ENCODE data around the gene FCSK. TPM values are rescaled to one million over a fixed set of nuclear protein-coding genes. Genes with fewer than 3 reads are reported as not detected.

The FCSK gene
- total RNA-seq, 3 donors from 2014 or later (not counting 1 experiment from before 2014, with no cell fraction given): 28.5 to 33.0 (median 29.6) TPM

DNA sequence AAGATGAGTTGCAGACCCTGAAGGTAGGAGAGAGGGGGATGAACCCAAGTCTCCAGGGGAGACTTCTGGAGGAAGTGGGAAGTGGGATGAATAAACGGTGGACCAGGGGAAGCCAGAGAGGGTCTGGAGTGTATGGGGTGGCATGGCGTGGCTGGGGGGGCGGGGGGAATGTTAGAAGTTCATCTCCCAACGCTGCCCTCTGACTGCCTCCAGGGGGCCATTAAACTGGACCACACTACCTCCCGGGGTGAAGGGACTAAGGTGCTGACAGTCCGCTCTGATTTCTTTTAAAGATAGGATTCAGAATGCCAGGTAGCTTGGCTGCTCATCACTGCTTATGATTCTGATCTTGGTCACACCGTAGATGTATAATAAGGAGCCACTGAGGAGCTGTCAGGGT lies 36.7 kb upstream of the FCSK start:
- no peaks in the 10 kb centered on the region for H3K36me3 Mint-ChIP-seq
- ATAC-seq (no peak), DNase-seq (no peak)
- Histone ChIP-seq H3K27me3 (ENCODE audit: control insufficient read depth, insufficient read depth, low read length) (no peaks in the 10 kb centered on the region), H3K36me3 (ENCODE audit: control insufficient read depth, insufficient read depth, low read length) (no peaks in the 10 kb centered on the region), H3K4me3 (ENCODE audit: low read length) (no peak overlapping the region), H3K9me3 (ENCODE audit: control insufficient read depth, insufficient read depth, low read length) (no peaks in the 10 kb centered on the region), H3K4me1 (ENCODE audit: control insufficient read depth, insufficient read depth, low read length) (peaks cover 15% of the 10 kb centered on the region), H3K27ac (ENCODE audit: low read length) (no peak overlapping the region)
- H3K4me1 Mint-ChIP-seq: peaks cover 10 to 29% of the 10 kb centered on the region in 2 donors
- no peaks in the 10 kb centered on the region for H3K27me3 Mint-ChIP-seq (ENCODE audit: low read depth in 2 of 2)
- intact Hi-C loops (cut with micrococcal nuclease): no loop called here
- no peak overlapping the region for H3K4me3 Mint-ChIP-seq
- H3K9me3 Mint-ChIP-seq: no peaks in the 10 kb centered on the region
- 85% methylated on average over 7 of the region's 7 CpGs for WGBS (ENCODE audit: insufficient coverage)
- TF ChIP-seq, protein P1, sequence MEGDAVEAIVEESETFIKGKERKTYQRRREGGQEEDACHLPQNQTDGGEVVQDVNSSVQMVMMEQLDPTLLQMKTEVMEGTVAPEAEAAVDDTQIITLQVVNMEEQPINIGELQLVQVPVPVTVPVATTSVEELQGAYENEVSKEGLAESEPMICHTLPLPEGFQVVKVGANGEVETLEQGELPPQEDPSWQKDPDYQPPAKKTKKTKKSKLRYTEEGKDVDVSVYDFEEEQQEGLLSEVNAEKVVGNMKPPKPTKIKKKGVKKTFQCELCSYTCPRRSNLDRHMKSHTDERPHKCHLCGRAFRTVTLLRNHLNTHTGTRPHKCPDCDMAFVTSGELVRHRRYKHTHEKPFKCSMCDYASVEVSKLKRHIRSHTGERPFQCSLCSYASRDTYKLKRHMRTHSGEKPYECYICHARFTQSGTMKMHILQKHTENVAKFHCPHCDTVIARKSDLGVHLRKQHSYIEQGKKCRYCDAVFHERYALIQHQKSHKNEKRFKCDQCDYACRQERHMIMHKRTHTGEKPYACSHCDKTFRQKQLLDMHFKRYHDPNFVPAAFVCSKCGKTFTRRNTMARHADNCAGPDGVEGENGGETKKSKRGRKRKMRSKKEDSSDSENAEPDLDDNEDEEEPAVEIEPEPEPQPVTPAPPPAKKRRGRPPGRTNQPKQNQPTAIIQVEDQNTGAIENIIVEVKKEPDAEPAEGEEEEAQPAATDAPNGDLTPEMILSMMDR (IDR thresholded peaks at IDR 0.05): no peak
- peak overlapping the region in 1 of 2 donors; percentile 54 for H3K27ac Mint-ChIP-seq

DNA sequence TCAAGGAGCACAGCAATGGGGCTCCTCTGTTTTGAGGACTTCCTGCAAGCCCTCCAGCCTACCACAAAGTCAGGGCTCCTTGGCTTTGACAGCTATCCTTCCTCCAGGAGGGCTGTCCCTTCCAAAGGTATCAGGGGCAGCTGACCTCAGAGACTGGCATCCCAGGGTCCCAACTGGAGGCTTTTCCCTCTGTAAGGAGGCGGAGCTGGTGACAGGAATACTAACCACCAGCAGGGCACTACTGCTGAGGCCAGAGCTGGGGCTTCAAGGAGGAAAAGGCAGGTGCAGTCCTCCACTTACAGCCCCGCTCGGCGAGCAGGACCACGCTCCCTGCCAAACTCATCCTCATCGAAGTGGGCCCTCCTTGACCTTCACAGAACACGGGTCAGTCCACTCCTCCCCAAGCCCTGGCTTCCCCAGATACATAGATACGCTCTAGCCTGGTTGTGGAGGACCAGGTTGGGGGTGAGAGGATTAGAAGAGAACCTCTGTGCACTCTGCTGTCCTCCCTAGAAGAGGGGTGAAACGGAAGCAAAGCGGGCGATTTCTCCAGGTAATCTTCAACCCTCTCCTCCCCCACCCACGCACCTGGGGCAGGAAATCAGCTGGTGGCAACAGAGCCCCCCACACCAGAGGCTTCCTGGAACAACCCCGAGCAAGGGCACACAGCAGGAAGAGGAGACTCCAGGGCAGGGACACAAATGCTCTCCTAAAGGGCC lies 36.0 kb upstream of the FCSK start:
- Histone ChIP-seq H3K36me3 (ENCODE audit: control insufficient read depth, insufficient read depth, low read length) (no peaks in the 10 kb centered on the region), H3K27ac (ENCODE audit: low read length) (no peak overlapping the region), H3K9me3 (ENCODE audit: control insufficient read depth, insufficient read depth, low read length) (no peaks in the 10 kb centered on the region), H3K4me3 (ENCODE audit: low read length) (no peak overlapping the region), H3K4me1 (ENCODE audit: control insufficient read depth, insufficient read depth, low read length) (peaks cover 15% of the 10 kb centered on the region), H3K27me3 (ENCODE audit: control insufficient read depth, insufficient read depth, low read length) (no peaks in the 10 kb centered on the region)
- TF ChIP-seq, protein P1 (IDR thresholded peaks at IDR 0.05): no peak
- 67% methylated on average over 13 of the region's 13 CpGs for WGBS (ENCODE audit: insufficient coverage)
- intact Hi-C loops (cut with micrococcal nuclease): no loop called here
- Mint-ChIP-seq H3K27me3 (ENCODE audit: low read depth in 2 of 2) (no peaks in the 10 kb centered on the region), H3K9me3 (no peaks in the 10 kb centered on the region), H3K36me3 (no peaks in the 10 kb centered on the region), H3K27ac (peak overlapping the region in 1 of 2 donors; percentile 54), H3K4me1 (peaks cover 10 to 33% of the 10 kb centered on the region in 2 donors), H3K4me3 (no peak overlapping the region)
- ATAC-seq: no peak
- peak in 1 of 2 donors; percentile 26 for DNase-seq

DNA sequence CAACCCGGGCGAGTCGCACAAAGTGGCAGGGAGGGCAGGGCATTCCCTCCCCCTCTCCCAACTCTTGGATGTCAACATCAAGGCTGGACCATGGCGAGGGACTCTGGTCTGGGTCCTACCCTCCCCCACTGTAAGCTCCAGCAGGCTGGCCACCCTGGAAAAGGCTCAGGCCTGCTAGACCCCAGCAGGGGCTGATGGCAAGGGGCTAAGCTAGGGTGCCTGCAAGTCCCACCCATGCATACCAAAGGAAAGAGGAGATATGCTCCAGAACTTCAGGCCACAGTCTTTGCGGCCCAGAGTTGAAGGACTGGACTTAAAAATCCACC lies 35.4 kb upstream of the FCSK start:
- H3K27ac ChIP-seq (ENCODE audit: low read length): no peak overlapping the region

More for the DNA sequence above, 35.4 kb upstream of the FCSK start:
- WGBS (ENCODE audit: insufficient coverage): 62% methylated on average over 4 of the region's 5 CpGs
- DNase-seq (no peak), ATAC-seq (no peak)
- H3K4me1 Mint-ChIP-seq: peaks cover 10 to 33% of the 10 kb centered on the region in 2 donors
- intact Hi-C loops (cut with micrococcal nuclease): no loop called here
- TF ChIP-seq, protein P1 (IDR thresholded peaks at IDR 0.05): no peak
- no peaks in the 10 kb centered on the region for H3K9me3 Mint-ChIP-seq
- H3K27ac Mint-ChIP-seq: no peak overlapping the region
- Histone ChIP-seq H3K36me3 (ENCODE audit: control insufficient read depth, insufficient read depth, low read length) (no peaks in the 10 kb centered on the region), H3K4me1 (ENCODE audit: control insufficient read depth, insufficient read depth, low read length) (peaks cover 15% of the 10 kb centered on the region), H3K9me3 (ENCODE audit: control insufficient read depth, insufficient read depth, low read length) (no peaks in the 10 kb centered on the region), H3K4me3 (ENCODE audit: low read length) (no peak overlapping the region), H3K27me3 (ENCODE audit: control insufficient read depth, insufficient read depth, low read length) (no peaks in the 10 kb centered on the region)
- H3K36me3 Mint-ChIP-seq: no peaks in the 10 kb centered on the region
- H3K27me3 Mint-ChIP-seq (ENCODE audit: low read depth in 2 of 2): no peaks in the 10 kb centered on the region
- no peak overlapping the region for H3K4me3 Mint-ChIP-seq

All from natural killer cell (primary cell).